Measurements from ENCODE around the gene GLIS1.

DNA sequence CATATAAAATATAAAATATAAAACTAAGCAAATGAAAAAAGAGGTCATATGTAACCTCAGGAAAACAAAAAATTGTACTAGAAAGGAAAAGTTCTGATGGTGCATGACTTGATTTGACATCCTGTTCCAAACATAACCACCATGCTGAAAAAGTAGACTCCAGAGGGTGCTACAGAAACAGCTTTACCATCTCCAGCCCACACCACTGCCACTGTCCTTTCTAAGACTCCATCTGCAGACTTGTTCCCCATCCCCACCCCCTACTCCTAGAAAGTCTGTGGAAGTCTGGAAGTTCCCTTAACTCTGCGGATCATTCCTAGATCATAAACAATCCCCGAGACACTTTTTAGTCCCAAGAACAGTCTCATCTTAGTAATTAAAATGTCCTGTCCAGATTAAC, 20.5 kb downstream of the GLIS1 start:
- TF ChIP-seq, protein P1, sequence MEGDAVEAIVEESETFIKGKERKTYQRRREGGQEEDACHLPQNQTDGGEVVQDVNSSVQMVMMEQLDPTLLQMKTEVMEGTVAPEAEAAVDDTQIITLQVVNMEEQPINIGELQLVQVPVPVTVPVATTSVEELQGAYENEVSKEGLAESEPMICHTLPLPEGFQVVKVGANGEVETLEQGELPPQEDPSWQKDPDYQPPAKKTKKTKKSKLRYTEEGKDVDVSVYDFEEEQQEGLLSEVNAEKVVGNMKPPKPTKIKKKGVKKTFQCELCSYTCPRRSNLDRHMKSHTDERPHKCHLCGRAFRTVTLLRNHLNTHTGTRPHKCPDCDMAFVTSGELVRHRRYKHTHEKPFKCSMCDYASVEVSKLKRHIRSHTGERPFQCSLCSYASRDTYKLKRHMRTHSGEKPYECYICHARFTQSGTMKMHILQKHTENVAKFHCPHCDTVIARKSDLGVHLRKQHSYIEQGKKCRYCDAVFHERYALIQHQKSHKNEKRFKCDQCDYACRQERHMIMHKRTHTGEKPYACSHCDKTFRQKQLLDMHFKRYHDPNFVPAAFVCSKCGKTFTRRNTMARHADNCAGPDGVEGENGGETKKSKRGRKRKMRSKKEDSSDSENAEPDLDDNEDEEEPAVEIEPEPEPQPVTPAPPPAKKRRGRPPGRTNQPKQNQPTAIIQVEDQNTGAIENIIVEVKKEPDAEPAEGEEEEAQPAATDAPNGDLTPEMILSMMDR (conservative IDR thresholded peaks at IDR 0.05), result no peak
- TF ChIP-seq ZFX (IDR thresholded peaks at IDR 0.05), result no peak
